Activated CD4-positive, alpha-beta T cell treated with anti-CD3 and anti-CD28 coated beads, Interleukin-2, amount 50 U/mL, for 48 hours (primary cell): Measurements from ENCODE around the gene COTL1.
"Not testable (repeated sequence)": the region's sequence is repeated elsewhere in the genome, so short reads cannot be mapped to it uniquely, and the experiment has no call there.

Experiments used
- DNase-seq, 2 experiments: peaks; one replicate each; pipeline ENCODE4 v3.0.0-alpha.2; 2020

The COTL1 gene

GRCh38 chr16:84524941-84525581 lies 92.8 kb downstream of the COTL1 start:
- DNase-seq, result not testable (repeated sequence)

GRCh38 chr16:84524346-84524920 lies 93.4 kb downstream of the COTL1 start:
- no peak for DNase-seq

- DNase-seq, result no peak
Observed at GRCh38 chr16:84521497-84521770, 96.4 kb downstream of the COTL1 start.

- DNase-seq, result no peak
Observed at GRCh38 chr16:84520725-84521496, 97.0 kb downstream of the COTL1 start.

GRCh38 chr16:84519855-84520254 lies 98.0 kb downstream of the COTL1 start:
- peak in 1 of 2 experiments; percentile 18 for DNase-seq

- peak; percentile 43 to 53 for DNase-seq
Observed at GRCh38 chr16:84518804-84519341, 99.0 kb downstream of the COTL1 start.

- not testable (repeated sequence) for DNase-seq
Observed at GRCh38 chr16:84518220-84518619, 99.7 kb downstream of the COTL1 start.

GRCh38 chr16:84517366-84517765 lies 100.5 kb downstream of the COTL1 start:
- DNase-seq, result no peak
